NCI-H1092 treated with DMSO at 0.1 percent for 48 hours (cell line): ENCODE data around the gene WWP2.
"Not testable (repeated sequence)": the region's sequence is repeated elsewhere in the genome, so short reads cannot be mapped to it uniquely, and the experiment has no call there.

Experiments
- DNase-seq: peaks from one replicate; lab custom pipeline; 2025; lab: John Stamatoyannopoulos, UW

WWP2 gene

DNA sequence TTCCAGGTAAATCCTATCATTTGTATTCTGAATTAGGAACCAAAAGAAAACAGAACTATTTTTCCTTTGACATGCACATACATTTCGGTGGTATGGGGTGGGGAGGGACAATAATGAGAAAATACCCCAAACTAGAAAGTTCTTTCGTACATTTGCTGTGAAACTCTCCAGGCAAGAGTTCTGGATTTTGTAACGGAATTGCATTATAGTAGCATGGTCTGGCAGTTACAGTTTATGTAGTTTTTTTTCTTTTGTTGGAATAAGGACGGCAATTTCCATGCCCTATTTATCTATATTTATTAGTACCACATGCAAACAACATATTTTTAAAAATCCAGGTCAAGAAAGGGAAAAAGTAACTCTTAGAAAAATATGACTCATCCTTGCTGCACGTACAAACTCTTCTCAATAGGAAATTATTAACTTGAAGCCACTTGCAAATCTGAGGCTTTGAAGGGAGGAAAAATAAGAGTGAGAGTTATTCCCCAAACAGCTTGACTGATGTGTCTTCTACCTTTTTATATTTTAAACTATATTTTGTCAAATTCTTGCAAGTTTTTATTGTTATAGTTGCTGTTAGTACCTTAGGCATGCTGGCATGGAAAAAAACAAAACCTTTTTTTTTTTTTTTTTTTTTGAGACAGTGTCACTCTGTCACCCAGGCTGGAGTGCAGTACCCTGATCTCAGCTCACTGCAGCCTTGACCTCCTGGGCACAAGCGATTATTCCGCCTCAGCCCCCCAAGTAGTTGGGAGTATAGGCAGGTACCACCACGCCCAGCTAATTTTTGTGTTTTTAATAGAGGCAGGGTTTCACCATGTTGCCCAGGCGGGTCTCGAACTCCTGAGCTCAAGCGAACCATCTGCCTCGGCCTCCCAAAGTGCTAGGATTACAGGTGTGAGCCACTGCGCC, 69.3 kb downstream of the WWP2 start:
- no peak for DNase-seq

- no peak for DNase-seq
Measured at GRCh38 chr16:69833357-69834282, 71.5 kb downstream of the WWP2 start.

DNA sequence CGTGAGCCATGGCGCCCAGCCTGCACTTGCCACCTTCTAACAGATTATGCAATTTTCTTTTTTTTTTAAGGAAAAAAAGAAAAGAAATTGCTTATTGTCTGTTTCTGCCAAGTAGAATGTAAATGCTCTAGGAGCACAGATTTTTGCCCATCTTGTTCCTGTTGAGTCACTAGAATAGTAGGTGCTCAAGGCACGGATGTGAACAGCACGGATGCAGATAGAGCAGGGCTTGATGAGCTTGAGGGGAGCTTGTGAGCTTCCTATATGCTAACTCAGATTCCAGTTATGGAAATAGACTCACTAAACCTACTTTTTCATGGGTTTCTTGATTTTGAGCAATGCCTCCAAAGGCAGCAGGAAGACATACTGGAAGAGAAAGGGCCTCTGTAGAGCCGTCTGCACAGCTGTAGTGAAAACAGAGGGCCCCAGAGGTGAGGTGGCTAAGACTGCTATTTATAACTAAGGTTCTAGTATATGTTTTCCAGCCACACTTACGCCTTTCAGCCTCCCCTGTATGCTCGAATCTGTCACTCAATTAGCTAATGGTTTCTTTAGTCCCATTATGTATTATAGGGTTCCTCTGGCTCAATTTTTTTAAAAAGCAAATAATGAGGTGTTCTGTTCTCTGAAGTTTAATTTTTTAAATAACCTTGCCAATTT, 72.8 kb downstream of the WWP2 start:
- no peak for DNase-seq

GRCh38 chr16:69836257-69836656, 74.1 kb downstream of the WWP2 start:
- no peak for DNase-seq

DNA sequence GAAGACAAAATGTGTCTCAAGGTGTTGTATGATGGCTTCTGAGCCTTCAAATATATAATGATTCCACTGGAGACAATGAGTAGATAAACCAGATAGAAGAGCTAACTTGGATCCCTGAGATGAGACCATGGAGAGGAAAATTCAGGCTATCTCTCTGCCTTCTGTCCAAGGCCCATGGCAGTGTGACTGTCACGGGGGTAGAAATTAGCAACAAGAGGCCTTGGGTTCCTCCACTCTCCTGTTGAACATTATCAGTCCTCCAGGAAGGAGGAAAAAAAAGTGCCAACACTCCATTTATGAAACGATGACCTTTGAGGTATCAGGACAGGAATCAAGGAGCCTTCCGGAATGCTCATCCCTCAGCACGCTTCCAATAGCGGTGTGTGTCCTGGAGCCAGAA, 75.2 kb downstream of the WWP2 start:
- no peak for DNase-seq

DNA sequence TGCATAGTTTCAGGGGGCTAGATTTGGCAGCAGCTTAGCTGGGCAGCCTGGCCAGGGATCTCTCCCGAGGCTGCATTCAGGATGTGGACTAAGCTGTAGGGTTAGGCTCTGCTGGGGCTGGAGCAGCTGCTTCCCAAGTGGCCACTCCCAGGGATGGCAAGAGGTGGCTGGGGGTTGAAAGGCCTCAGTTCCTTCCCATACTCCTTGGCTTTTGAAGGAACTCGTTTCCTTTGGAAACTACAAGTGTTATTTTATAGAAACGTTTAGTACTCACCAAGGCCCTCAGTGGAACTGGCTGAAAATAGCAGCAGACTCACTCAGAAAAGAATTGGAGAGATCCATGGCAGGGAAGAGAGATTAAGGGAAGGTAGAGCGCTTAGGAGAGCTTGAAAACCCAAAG, 76.4 kb downstream of the WWP2 start:
- no peak for DNase-seq

- peak; percentile 27 for DNase-seq
Measured at GRCh38 chr16:69839240-69839688, 77.1 kb downstream of the WWP2 start.

GRCh38 chr16:69839798-69840409, 77.8 kb downstream of the WWP2 start:
- peak; percentile 39 for DNase-seq

- DNase-seq = no peak
Measured at GRCh38 chr16:69840975-69841374, 78.8 kb downstream of the WWP2 start.

DNA sequence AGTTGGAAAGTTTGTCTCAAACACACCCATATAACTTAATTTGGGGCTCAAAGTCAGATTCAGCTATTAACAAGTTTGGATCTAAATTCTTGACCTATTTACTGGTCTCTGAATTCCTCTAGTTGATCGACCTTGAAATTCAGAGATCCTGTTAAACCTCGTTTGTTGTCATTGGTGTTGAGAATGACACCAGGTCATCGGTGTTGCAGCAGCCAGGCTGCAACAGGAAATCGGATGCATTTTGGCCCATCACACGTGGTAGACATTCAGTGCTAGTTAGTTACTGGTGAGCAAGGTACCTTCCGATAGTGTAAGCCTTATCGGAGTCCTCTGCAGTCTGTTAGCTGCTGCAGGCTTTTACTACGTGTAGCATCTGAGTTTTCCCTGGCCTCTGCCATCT, 82.3 kb downstream of the WWP2 start:
- DNase-seq = no peak

DNA sequence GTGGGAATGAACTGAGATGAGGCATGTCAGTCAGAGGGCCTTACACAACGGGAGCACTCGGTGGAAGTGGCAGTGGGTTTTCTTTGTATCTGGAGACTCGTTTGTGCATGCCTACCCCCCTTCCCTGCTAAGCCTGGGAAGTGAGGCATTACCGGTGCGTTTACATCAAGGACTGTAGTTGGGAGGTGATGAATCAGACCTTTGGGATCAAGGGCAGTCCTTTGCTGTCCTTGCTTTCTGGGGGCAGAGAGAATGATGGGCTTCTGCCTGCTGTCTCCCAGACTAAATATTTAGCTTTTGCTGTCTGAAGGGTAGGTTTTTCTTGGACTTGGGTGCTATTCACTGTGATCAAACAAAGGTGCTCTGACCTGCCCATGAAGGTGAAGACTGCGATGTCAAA, 83.0 kb downstream of the WWP2 start:
- no peak for DNase-seq

GRCh38 chr16:69847643-69848042, 85.5 kb downstream of the WWP2 start:
- DNase-seq = no peak

DNA sequence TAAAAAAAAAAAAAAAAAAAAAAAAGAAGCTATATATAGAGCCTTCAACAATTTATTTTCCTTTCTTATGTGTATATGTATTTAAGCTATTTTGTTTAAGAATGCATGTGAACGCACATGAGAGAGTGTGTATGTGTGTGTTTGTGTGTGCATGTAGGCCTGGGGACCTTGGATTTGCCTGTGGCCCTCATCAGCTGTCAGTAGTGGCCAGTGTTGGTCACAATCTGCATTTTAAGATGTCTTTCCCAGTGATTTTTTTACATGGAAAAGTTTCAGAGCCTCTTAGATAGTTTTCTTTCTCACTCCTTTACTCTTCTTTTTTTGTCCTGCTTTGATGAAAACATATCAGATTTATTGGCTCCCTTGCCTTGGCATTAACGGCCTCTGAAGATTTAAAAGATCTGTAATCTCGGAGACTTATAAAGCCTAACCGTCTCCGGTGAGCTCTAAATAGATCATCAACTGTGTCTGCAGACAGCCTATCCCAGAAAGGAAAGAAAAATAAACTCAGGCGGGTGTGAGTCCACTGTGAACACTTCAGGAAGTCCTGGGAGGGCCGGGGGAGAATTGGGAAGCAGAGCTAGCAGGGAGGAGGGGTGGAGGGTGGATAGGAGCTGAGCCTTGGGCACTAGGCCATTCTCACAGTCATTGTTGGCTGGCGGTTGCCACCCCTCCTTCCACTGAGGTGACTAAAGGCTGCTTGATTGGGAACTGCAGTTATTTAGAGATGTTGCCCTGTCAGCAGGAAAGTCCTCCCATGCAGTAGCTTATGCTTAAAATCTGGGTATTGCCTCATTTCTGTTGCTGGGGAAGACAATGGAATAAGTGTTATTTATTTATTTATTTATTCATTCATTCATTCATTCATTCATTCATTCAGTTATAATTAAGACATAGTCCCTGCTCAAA, 86.8 kb downstream of the WWP2 start:
- no peak for DNase-seq

- DNase-seq = no peak
Measured at GRCh38 chr16:69851491-69852240, 89.5 kb downstream of the WWP2 start.

DNA sequence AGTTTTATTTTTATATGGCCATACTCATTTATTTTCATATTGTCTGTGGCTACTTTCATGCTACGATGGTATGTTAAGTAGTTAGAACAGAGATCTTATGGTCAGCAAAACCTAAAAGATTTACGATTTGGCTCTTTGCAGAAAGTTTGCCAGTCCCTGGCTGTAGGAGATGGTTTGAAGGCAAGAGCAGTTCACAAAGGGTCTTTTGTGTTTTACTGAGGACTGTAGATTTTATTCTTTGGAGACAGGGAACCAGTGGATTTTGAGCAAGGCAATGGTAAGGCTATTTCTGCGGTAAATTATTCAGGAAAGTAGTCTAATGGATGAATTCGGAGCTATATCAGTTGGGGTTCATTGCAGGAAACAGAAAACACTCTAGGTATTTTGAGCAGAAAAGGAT, 90.7 kb downstream of the WWP2 start:
- no peak for DNase-seq

DNA sequence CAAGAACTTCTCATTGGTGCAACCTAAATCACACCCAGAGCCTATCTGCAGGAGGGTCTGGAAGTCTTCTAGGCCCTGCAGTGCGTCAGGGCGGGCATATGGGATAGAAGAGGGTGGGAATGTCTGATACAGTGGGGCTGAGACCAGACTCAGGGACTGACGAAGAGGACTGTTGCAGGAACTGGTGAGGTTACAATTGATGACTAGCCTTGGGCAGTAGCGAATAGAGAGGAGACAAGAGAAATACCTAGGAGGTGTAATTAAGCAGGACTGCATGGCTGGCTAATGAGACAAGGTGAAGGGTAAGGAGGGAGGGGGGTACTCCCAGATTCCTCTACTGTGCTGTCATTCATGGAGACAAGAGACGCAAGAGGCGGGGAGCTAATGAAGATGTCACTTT, 91.3 kb downstream of the WWP2 start:
- no peak for DNase-seq

DNA sequence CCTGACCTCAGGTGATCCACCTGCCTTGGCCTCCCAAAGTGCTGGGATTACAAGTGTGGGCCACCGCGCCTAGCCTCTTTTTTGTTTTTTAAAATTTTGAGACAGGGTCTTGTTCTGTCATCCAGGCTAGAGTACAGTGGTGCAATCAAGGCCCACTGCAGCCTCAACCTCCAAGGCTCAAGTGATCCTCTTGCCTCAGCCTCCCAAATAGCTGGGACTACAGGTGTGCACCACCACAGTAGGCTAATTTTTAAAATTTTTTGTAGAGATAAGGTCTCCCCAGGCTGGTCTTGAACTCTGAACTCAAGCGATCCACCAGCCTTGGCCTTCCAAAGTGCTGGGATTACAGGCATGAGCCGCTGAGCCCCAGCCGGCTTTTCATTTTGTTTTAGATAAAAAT, 92.6 kb downstream of the WWP2 start:
- not testable (repeated sequence) for DNase-seq

GRCh38 chr16:69855592-69855991, 93.5 kb downstream of the WWP2 start:
- DNase-seq = no peak

DNA sequence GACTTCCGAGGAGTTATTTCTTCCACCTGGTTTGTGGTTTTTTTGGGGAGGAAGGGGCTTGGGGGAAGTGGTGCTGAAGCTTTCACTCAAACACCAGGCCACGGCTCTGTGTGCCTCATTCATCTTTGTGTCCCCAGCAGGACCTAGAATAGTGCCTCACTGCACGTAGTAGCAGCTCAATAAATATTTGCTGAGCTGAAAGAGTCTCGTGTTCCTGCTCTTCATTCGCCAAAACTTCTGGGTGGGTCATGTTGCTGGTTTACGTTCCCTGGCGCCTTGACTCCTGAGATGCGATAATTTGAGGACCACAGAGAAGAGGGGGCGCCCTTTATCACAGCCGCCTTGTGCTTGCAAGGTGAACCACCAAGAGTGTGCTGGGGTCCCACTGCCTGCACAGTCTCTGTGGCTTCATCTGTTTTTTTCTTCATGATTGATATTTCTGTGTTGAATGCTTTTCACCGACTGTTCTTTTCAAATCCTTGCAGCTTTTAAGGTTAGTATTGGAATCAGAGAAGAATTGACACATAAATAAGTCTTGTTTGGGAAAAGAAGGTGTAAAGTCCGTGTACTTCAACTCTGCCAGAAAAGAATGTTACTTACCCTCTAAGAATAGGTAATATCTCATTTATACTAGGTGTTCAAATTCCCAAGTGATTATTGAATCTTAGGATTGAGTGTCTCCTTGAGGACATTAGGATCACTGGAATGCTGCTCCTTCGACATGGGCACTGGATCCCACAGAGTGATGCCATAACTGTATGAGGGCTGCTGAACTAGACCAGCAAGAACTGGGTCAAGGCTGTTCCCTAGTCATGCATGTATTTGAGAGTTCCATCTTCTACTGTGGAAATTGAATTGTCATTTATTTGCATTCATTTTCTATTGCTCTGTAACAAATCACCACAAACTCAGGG, 96.3 kb downstream of the WWP2 start:
- no peak for DNase-seq
